GM06990 (cell line): ENCODE data around the gene DENND5B.
"Not testable (repeated sequence)": the region's sequence is repeated elsewhere in the genome, so short reads cannot be mapped to it uniquely, and the experiment has no call there.

ENCODE experiments used
- DNase-seq: peaks from one replicate; pipeline ENCODE4 v3.0.0-alpha.2; 2011; ENCODE audit not compliant: insufficient read length; ENCODE audit errors: extremely low read depth
- H3K27me3 ChIP-seq: replicated peaks from 2 replicates; pipeline ENCODE4 v1.6.0; 2011; ENCODE audit warnings: low read length; ENCODE audit not compliant: control insufficient read depth, insufficient read depth
- H3K36me3 ChIP-seq: 2 replicates; pipeline ENCODE4 v1.5.1; 2011; ENCODE audit warnings: low read length; ENCODE audit not compliant: control insufficient read depth, insufficient read depth
- H3K4me3 ChIP-seq: replicated peaks from 2 replicates; pipeline ENCODE4 v1.5.1; 2011; ENCODE audit warnings: low read depth, mild to moderate bottlenecking, control low read depth, low read length
- CTCF ChIP-seq: IDR thresholded peaks from 2 replicates; pipeline ENCODE4 v1.5.1; 2011; ENCODE audit warnings: low read length, control low read depth, mild to moderate bottlenecking, inconsistent platforms; ENCODE audit not compliant: insufficient read depth, poor library complexity, severe bottlenecking

DENND5B gene

GRCh38 chr12:31387011-31387410 is 203.9 kb downstream of the DENND5B start:
- DNase-seq: no peak

DNA sequence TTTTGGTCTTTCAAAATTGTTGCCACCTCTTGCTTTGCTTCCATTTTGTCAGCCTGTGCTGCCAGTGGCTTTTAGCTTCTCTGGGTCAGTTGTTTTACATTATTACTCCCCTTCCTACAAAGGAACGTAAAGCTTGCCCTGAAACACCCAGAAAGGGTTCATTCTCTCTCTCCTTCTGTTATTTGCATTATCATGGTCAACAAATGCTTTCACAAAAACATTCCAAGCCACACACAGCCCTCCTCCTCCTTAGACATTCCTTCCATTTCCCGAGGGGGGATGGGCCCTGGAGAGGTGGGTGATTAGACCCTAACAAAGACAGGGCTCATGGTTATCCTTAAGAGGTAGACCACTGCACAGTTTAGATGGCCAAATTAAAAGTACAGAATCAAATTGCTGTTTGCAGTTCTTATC is 204.6 kb downstream of the DENND5B start:
- no peaks in the 10 kb centered on the region for H3K27me3 ChIP-seq
- H3K4me3 ChIP-seq: no peak overlapping the region
- no peak for TF ChIP-seq CTCF
- DNase-seq: no peak
- H3K36me3 ChIP-seq: peaks cover 4% of the 10 kb centered on the region

More at GRCh38 chr12:31387011-31387410, 203.9 kb downstream of the DENND5B start:
- no peak for TF ChIP-seq CTCF
- Histone ChIP-seq H3K4me3 (no peak overlapping the region), H3K27me3 (no peaks in the 10 kb centered on the region), H3K36me3 (peaks cover 4% of the 10 kb centered on the region)

- H3K36me3 ChIP-seq, DNase-seq, H3K4me3 ChIP-seq, H3K27me3 ChIP-seq: not testable (repeated sequence)
These were observed 213.7 kb downstream of the DENND5B start for GRCh38 chr12:31377210-31377609.

- H3K36me3 ChIP-seq, H3K4me3 ChIP-seq, DNase-seq, H3K27me3 ChIP-seq: not testable (repeated sequence)
These were observed 215.5 kb downstream of the DENND5B start for GRCh38 chr12:31375422-31375821.

DNA sequence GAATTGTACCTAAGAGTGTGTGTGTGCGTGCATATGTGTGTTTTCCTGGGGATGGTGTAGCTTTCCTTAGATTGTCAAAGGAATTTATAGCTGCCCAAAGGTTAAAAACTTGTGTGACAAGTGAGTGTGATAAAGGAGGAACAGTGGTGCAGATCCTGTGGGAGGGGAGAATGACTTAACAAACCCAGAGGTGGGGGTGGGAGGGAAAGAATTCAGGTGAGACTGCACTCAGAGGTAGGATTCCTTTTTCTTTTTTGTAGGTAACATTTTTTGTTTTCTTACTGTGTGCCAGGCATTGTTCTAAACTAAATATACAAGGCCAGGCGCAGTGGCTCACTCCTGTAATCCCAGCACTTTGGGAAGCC is 219.7 kb downstream of the DENND5B start:
- no peak overlapping the region for H3K4me3 ChIP-seq
- DNase-seq: no peak
- no peaks in the 10 kb centered on the region for H3K36me3 ChIP-seq
- H3K27me3 ChIP-seq: no peaks in the 10 kb centered on the region
- no peak for TF ChIP-seq CTCF

DNA sequence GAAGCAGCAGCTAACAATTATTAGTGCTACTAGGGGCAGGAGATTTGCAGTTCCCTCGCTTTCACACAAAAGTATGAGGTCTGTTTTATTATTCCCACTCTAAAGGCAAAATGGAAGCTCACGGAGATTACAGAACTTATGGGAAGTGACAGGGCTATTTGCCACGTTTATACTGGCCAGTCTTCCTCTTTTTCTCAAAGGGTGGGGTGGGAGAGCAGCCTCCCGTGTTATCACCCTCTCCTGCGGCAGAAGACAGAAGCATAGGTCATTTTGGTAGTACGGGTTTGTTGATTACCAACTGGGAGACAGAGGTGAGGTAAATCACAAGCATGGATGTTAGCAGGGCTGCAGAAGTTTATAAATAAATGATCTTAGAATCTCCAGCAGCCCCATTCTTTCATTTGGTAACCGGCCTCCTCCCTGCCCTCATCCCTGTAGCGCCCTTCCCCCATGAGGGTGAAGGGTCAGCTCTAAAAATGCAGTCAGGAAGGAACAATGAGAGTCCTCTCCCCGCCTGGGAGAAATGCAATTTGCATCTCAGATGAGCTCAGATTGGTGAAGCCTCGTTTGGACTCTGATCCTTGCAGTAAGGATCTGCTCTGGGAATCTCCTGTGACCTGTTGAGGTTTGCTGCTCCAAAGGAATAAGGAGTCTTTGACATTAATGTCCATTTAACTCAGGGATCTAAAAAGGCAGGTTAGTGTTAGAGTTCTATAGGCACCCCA is 220.2 kb downstream of the DENND5B start:
- no peaks in the 10 kb centered on the region for H3K36me3 ChIP-seq
- H3K4me3 ChIP-seq: no peak overlapping the region
- no peak for TF ChIP-seq CTCF
- DNase-seq: no peak
- no peaks in the 10 kb centered on the region for H3K27me3 ChIP-seq
